ENCODE data around the gene JPH3. TPM values are rescaled to one million over a fixed set of nuclear protein-coding genes. Genes with fewer than 3 reads are reported as not detected.

Gene JPH3
- total and polyA plus RNA-seq, 10 of the 15 experiments (the other 5 are each of a cell fraction or from before 2014, with no cell fraction given) = 0.05 TPM; not detected in 9

DNA sequence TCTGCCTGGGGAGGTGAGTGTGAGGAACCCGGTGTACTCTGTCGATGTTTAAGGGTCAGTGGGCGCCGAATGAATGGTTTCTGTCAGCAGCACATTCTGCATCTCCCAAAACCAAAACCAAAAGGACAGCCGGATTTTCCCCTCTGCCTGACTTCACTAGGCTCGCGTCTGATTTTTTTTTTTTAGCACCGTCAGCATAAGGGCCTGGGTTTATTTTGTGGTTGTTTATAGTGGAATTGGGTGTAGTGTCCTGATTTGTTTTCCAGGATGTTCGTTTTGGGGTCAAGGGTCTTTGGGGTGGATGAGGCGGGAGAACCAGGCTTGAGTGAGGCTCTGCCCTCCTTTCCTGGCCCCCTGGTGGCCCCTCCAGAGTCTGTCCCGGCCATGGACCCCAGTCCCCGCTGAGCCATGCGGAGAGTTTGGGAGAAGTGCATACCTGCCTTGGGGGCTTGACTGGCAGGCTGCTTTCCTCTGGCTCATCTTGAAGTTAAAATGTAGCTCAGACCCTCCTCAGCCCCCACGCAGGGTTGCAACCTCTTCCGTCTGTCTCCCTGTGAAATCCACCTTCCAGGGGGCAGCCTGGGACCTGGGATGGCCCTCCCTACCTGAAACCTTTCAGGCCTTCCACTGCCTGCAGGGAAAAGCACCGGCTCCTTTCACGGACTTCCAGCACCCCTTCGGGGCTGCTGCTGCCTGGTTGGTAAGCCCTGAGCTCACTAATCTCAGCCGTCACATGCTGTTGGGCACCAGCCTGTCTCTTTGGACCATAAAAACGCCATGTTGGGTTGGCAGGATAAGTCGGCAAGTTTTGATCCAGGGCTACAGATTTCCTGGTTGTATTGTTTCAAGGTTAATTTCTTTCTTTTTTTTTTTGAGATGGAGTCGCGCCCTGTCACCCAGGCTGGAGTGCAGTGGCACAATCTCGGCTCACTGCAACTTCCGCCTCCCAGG, 60.2 kb downstream of the JPH3 start (continued):
- TF ChIP-seq HDAC6 (IDR thresholded peaks at IDR 0.05; ENCODE audit: unreplicated experiment) (no peak), ETV6 (conservative IDR thresholded peaks at IDR 0.05 in 1 of 2, IDR thresholded peaks at IDR 0.05 in 1 of 2; ENCODE audit: borderline replicate concordance in 1 of 2, low read depth in 1 of 2) (no peak)

DNA sequence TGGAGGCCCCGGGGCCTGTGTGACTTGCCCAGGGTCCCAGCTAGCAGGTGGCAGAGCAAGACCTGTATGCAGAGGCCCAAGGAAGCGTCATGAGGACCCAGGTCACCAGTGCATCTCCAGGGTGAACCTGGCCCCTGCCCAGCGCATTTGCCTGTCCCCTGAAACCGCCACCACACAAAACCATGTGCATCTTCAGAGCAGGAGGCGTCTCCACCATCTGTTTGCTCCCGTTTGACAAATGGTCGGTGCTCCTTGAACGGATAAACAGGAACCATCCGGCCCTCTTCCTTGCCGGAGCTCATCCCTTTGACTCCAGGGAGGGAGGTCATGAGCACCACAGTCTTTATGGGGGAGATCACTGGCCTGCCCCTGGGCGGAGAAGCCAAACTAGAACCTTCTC, 62.5 kb downstream of the JPH3 start:
- ChIA-PET CTCF (interaction anchor here (0.7 kb wide), 1 partner anchor 9 kb away, joined by 4 read pairs; no protein-coding TSS in a partner anchor), RAD21 (ENCODE audit: unreplicated experiment) (no interaction called here), POLR2A (no interaction called here), SMC1A (ENCODE audit: uncharacterized antibody, unreplicated experiment) (no interaction called here)
- TF ChIP-seq ATF3 (IDR thresholded peaks at IDR 0.05; ENCODE audit: borderline replicate concordance, extremely low read depth, low read depth, low read length) (no peak), ZNF384 (IDR thresholded peaks at IDR 0.05; ENCODE audit: borderline replicate concordance, low read depth, low read length) (no peak), SIX5 (IDR thresholded peaks at IDR 0.05; ENCODE audit: low read depth, low read length, severe bottlenecking) (no peak), STAT1 (conservative IDR thresholded peaks at IDR 0.05) (no peak), BACH1 (IDR thresholded peaks at IDR 0.05; ENCODE audit: borderline replicate concordance) (no peak), FOS (IDR thresholded peaks at IDR 0.05; ENCODE audit: borderline replicate concordance, extremely low read depth, insufficient read length) (no peak), NFXL1 (IDR thresholded peaks at IDR 0.05; ENCODE audit: borderline replicate concordance) (no peak), RBBP5 (conservative IDR thresholded peaks at IDR 0.05) (no peak), LARP7 (IDR thresholded peaks at IDR 0.05) (no peak), IKZF2 (IDR thresholded peaks at IDR 0.05) (no peak), USF2 (IDR thresholded peaks at IDR 0.05; ENCODE audit: borderline replicate concordance, low read depth, low read length) (no peak), KLF5 (IDR thresholded peaks at IDR 0.05; ENCODE audit: partially characterized antibody) (no peak), MYB (IDR thresholded peaks at IDR 0.05; ENCODE audit: borderline replicate concordance, low read depth, low read length) (no peak)
- TF ChIP-seq, protein P1, sequence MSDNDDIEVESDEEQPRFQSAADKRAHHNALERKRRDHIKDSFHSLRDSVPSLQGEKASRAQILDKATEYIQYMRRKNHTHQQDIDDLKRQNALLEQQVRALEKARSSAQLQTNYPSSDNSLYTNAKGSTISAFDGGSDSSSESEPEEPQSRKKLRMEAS (IDR thresholded peaks at IDR 0.05; ENCODE audit: low read depth, low read length) = no peak
- TF ChIP-seq, protein P2, sequence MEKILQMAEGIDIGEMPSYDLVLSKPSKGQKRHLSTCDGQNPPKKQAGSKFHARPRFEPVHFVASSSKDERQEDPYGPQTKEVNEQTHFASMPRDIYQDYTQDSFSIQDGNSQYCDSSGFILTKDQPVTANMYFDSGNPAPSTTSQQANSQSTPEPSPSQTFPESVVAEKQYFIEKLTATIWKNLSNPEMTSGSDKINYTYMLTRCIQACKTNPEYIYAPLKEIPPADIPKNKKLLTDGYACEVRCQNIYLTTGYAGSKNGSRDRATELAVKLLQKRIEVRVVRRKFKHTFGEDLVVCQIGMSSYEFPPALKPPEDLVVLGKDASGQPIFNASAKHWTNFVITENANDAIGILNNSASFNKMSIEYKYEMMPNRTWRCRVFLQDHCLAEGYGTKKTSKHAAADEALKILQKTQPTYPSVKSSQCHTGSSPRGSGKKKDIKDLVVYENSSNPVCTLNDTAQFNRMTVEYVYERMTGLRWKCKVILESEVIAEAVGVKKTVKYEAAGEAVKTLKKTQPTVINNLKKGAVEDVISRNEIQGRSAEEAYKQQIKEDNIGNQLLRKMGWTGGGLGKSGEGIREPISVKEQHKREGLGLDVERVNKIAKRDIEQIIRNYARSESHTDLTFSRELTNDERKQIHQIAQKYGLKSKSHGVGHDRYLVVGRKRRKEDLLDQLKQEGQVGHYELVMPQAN (conservative IDR thresholded peaks at IDR 0.05) = no peak
- intact Hi-C loops (cut with micrococcal nuclease; ENCODE audit: unreplicated experiment) (no loop called here), in situ Hi-C loops (cut with MboI) (no loop called here)
- no peak for FAIRE-seq
- Histone ChIP-seq H3K27me3 (replicated peaks in 1 of 2; ENCODE audit: control insufficient read depth in 2 of 2, insufficient read depth in 2 of 2, low read length in 1 of 2) (peaks cover 0 to 2% of the 10 kb centered on the region in 2 experiments; a peak in 2 of 4 replicates), H3K4me2 (ENCODE audit: control insufficient read depth, insufficient read depth) (no peak overlapping the region), H3K4me3 (no peak overlapping the region), H3K79me2 (ENCODE audit: control insufficient read depth, insufficient read depth, low read length) (no peaks in the 10 kb centered on the region), H3K9ac (ENCODE audit: control insufficient read depth, insufficient read depth, low read length) (no peak overlapping the region), H3K4me1 (ENCODE audit: control insufficient read depth, insufficient read depth, low read length) (no peaks in the 10 kb centered on the region), H3K27ac (ENCODE audit: control insufficient read depth, insufficient read depth) (no peak overlapping the region), H3K9me3 (replicated peaks; ENCODE audit: control insufficient read depth, insufficient read depth, low read length) (no peaks in the 10 kb centered on the region), H2AFZ (ENCODE audit: control insufficient read depth, low read depth, low read length) (no peak overlapping the region), H4K20me1 (ENCODE audit: control insufficient read depth, insufficient read depth) (no peaks in the 10 kb centered on the region), H3K36me3 (ENCODE audit: control insufficient read depth in 2 of 2, insufficient read depth in 2 of 2, low read length in 1 of 2) (no peaks in the 10 kb centered on the region)
- DNase-seq (ENCODE audit: low read depth, low spot score) = no peak
- no TSS peak for BruUV-seq (replicated peaks)
- ATAC-seq = no peak
- WGBS (ENCODE audit: insufficient coverage, insufficient replicate concordance, low lambda C conversion rate, missing lambda C conversion rate) = 22% methylated on average over 11 of the region's 11 CpGs

Data from GM12878 (cell line).